Fibroblast of pulmonary artery (primary cell): Measurements from ENCODE around the gene GRB14.

ENCODE experiments used
- DNase-seq: peaks from one replicate; pipeline ENCODE4 v3.0.0-alpha.2; 2010; ENCODE audit warnings: low read depth
- H3K4me3 ChIP-seq: replicated peaks from 2 replicates; pipeline ENCODE4 v1.5.1; 2011; ENCODE audit warnings: low read depth, mild to moderate bottlenecking, control low read depth, low read length, moderate library complexity
- TF ChIP-seq, protein P1 (sequence below): IDR thresholded peaks from 2 replicates; pipeline ENCODE4 v1.5.1; 2011; ENCODE audit warnings: mild to moderate bottlenecking, control low read depth, low read length, inconsistent platforms; ENCODE audit errors: missing control alignments

The GRB14 gene

DNA sequence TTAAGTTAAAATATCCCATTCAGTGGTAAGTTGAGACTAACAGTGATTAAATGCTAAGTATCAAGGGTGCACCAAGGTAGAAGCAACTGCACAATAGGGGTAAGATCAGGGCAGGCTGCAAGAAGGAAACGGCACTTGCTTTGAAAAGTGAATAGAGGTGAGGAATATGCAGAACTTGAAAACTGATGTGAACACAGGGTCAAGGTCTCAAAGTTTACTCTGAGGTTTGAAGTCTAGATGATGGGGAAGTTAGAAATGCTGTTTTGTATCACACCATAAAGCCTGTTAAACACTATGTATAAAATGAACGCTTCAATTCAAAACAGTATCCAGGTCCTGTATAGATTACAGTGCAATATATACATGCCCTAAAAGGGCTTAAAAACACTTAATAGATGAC is 50.8 kb downstream of the GRB14 start:
- no peak for DNase-seq
- TF ChIP-seq, protein P1, sequence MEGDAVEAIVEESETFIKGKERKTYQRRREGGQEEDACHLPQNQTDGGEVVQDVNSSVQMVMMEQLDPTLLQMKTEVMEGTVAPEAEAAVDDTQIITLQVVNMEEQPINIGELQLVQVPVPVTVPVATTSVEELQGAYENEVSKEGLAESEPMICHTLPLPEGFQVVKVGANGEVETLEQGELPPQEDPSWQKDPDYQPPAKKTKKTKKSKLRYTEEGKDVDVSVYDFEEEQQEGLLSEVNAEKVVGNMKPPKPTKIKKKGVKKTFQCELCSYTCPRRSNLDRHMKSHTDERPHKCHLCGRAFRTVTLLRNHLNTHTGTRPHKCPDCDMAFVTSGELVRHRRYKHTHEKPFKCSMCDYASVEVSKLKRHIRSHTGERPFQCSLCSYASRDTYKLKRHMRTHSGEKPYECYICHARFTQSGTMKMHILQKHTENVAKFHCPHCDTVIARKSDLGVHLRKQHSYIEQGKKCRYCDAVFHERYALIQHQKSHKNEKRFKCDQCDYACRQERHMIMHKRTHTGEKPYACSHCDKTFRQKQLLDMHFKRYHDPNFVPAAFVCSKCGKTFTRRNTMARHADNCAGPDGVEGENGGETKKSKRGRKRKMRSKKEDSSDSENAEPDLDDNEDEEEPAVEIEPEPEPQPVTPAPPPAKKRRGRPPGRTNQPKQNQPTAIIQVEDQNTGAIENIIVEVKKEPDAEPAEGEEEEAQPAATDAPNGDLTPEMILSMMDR = no peak
- H3K4me3 ChIP-seq = no peak overlapping the region

DNA sequence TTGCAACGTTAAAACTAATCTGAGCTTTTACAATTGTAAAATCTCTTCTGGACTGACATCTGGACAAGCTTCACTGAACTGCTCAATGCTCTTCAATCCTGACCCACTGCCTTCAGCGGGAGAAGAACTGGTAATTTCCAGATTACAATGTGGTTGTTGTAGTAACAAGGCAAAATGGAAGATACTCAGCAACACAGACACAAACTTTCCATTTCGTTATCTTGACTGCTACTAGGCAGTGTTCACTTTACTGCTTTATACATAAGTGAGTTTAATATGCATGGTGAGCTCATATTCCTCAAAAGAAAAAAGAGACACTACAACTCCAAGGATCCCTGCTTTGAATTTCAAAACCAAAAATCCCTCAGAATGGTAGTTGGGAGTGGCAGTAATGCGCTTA is 51.9 kb downstream of the GRB14 start:
- no peak overlapping the region for H3K4me3 ChIP-seq
- no peak for DNase-seq
- TF ChIP-seq, protein P1 = no peak

DNA sequence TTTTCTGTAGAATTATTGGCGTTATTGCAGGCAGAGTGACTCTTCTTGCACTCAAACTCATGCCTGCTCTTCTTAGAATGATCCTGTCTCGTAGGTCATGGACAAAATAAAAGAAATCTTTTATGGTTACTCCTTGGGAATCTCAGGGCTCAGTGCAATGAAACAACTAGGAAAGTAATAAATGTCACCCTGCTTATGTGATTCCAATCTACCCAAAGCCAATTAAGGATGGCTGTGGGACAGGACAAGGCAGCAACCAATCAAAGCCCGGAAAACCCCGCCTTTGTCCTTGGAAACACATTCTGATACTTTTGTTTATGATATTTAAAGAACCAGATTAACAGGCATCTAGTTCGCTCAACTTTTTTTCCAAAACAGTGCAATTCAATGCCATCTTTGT is 53.0 kb downstream of the GRB14 start:
- no peak overlapping the region for H3K4me3 ChIP-seq
- TF ChIP-seq, protein P1 = no peak
- DNase-seq = no peak

DNA sequence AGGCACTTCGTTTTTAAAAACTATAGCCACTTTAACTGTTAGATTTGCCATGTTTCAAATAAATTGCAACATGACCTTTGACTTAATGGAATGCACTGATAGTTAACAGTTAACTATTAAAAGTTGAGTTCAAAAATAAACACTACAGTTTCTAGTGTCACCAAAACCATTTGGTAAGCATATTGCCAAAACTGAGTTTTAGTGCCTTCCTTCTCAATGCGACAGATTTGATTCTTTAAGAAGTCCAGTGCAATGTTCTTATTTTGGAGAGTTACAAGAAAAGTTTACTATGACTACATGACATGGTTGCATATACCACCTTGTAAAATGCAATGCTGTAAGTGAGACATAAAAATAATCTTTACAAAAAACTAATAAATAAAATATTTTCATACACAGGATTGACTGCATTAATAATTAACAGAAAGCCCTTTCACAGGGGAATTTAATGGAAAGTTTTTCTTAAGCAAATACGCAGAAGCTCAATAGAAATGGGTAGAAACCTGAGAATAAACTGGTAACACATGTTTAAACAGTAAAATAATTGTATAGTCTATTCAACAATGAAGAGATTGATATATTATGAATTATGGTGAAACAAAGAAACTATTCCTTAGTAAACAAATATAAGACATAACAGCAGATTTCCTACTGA is 53.8 kb downstream of the GRB14 start:
- no peak overlapping the region for H3K4me3 ChIP-seq
- DNase-seq = no peak
- TF ChIP-seq, protein P1 = no peak

DNA sequence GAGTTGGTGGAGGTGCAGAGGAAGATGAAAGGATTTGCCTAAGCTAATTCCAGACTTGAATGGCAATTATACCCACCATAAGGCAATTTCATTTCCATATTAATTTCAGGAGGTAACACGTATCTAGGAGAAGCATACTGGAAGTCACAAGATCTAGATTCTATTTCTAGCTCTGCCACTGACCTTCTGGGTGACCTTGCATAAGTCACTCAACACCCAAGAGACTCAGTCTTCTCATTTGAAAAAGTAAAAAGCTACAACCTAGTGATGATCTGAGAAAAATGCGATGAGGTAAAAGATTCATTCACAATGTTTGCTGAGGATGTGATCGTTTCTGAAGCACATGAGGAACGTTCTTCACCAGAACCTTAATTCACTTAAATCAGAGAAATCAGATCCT is 55.9 kb downstream of the GRB14 start:
- TF ChIP-seq, protein P1 = no peak
- DNase-seq = no peak
- H3K4me3 ChIP-seq = no peak overlapping the region

DNA sequence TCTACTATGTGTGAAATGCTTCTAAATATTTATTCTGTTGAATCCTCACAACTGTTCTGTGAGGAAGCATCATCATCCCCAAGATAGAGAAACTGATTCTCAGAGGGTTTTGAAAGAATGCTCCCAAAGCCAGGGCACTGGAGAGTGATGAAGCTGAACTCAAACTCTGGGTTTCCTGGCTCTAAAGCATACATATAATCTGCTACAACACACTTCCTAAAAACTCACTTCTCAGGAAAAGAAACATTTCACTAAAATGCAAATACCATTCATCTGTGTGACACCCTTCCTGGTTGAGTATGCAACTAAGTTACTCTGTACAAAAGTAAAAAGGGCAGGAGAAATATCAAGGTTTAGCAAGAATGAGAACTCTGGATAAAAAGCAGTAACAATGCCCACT is 58.6 kb downstream of the GRB14 start:
- TF ChIP-seq, protein P1 = no peak
- H3K4me3 ChIP-seq = no peak overlapping the region

DNA sequence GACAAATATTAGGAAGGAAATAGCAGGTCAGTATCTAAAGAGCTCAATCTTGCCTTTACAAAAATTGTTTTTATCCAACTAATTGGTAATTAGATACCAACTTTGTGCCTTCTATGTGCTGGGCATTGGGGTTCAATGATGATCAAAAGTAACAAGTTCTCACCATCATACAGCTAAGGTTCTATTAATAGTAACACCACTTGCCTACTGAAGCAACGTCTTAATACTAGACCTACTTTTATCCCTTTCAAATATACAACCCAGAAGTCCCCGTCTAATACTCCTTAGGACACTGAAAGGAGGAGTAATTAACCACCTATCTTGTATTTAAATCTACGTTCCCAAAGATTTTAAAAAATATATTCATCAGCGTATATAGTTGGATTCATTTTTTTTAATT is 59.3 kb downstream of the GRB14 start:
- TF ChIP-seq, protein P1 = no peak
- H3K4me3 ChIP-seq = no peak overlapping the region
- no peak for DNase-seq

More for the DNA sequence above, 58.6 kb downstream of the GRB14 start:
- no peak for DNase-seq
